AG04450 (cell line): Measurements from ENCODE around the gene CDV3. TPM values are rescaled to one million over a fixed set of nuclear protein-coding genes. Genes with fewer than 3 reads are reported as not detected.

ENCODE experiments used
- CTCF ChIA-PET: fragments of 300-600, 350-600 bp; formaldehyde crosslinking; extraction: SDS; loops from one replicate; lab custom pipeline; 2022; ENCODE audit warnings: antibody characterized with exemption, inconsistent platforms; lab: Charles Lee
- POLR2A ChIA-PET: fragments of 350-600 bp; formaldehyde crosslinking; extraction: SDS; loops from one replicate; lab custom pipeline; 2021; ENCODE audit warnings: antibody characterized with exemption, inconsistent platforms; lab: Yijun Ruan, JAX
- DNase-seq: peaks from one replicate; pipeline ENCODE4 v3.0.0-alpha.2; 2011; ENCODE audit warnings: low read depth, low spot score
- H3K27ac ChIP-seq: one replicate; pipeline ENCODE4 v1.5.1; 2012; ENCODE audit warnings: low read depth, low read length, control low read depth
- H3K27me3 ChIP-seq: one replicate; pipeline ENCODE4 v1.6.0; 2012; ENCODE audit warnings: low read length; ENCODE audit not compliant: control insufficient read depth, insufficient read depth
- H3K4me3 ChIP-seq: 2 replicates; pipeline ENCODE4 v1.5.1; 2011; ENCODE audit warnings: mild to moderate bottlenecking, low read depth, low read length, control low read depth
- H3K9me3 ChIP-seq: 2 replicates; pipeline ENCODE4 v1.5.1; 2012; ENCODE audit warnings: low read length; ENCODE audit not compliant: control insufficient read depth, insufficient read depth
- polyA plus RNA-seq: library from polyadenylated mRNA; depleted of rRNA; stranded (reverse); fragments of >200 nt; gene quantifications from 2 replicates; pipeline ENCODE4 v1.2.3, GENCODE V29; 2011; rRNA removed
- small RNA-seq: library from RNA; depleted of rRNA; stranded (forward); fragments of <200 nt; gene quantifications from one replicate; pipeline ENCODE3, GENCODE V24; 2012; ENCODE audit warnings: low read depth; ENCODE audit not compliant: insufficient read length
- TF ChIP-seq, protein P1 (sequence below): IDR thresholded peaks from 2 replicates; pipeline ENCODE4 v1.5.1; 2011; ENCODE audit warnings: low read depth, low read length, control low read depth, inconsistent platforms

Gene CDV3
- polyA plus RNA-seq, 1 experiment, result 164 TPM

DNA sequence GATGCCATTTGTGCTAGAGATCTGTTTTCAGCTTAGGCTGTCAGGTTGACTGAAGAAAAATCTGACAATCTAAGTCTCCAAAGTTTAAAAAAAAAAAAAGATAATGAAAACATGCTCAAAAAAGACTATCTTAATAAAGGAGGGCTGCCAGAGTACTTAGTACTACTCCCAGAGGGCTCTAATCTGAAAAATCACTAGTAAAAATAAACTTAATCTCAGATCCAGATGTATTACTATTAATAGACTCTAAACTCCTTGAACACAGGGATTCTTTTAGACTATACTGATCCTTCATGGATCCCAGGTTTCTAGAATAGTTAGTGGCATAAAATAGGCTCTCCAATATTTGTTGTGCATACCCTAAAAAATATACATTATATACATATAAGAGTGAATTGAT lies 54.3 kb downstream of the CDV3 start:
- Histone ChIP-seq H3K9me3 (no peaks in the 10 kb centered on the region; the same call in 1 of the 2 replicates), H3K27ac (no peak overlapping the region), H3K4me3 (no peak overlapping the region), H3K27me3 (no peaks in the 10 kb centered on the region)
- ChIA-PET POLR2A (no interaction called here), CTCF (interaction anchor here (1.4 kb wide), 1 partner anchor 49 kb away, joined by 6 read pairs; no protein-coding TSS in a partner anchor)
- no peak for DNase-seq
- TF ChIP-seq, protein P1, sequence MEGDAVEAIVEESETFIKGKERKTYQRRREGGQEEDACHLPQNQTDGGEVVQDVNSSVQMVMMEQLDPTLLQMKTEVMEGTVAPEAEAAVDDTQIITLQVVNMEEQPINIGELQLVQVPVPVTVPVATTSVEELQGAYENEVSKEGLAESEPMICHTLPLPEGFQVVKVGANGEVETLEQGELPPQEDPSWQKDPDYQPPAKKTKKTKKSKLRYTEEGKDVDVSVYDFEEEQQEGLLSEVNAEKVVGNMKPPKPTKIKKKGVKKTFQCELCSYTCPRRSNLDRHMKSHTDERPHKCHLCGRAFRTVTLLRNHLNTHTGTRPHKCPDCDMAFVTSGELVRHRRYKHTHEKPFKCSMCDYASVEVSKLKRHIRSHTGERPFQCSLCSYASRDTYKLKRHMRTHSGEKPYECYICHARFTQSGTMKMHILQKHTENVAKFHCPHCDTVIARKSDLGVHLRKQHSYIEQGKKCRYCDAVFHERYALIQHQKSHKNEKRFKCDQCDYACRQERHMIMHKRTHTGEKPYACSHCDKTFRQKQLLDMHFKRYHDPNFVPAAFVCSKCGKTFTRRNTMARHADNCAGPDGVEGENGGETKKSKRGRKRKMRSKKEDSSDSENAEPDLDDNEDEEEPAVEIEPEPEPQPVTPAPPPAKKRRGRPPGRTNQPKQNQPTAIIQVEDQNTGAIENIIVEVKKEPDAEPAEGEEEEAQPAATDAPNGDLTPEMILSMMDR, result no peak

DNA sequence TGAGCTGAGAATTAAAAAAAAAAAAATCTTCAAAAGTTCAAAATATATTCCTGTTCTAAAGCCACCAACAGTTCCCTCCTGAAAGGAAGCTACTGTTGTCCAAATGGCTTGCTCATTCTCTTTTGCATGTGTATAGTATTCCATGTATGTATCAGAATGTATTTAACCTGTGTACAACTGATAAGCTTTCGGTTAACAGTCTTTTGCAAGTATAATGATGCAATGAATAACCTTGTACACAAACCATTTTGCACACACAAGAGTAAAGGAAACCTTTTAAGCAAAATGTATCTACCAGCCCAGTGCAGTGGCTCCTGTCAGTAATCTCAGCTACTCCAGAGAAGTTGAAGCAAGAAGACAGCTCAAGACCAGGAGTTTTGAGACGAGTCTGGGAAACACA lies 55.7 kb downstream of the CDV3 start:
- CTCF ChIA-PET, result interaction anchor here (0.7 to 1.5 kb wide), 2 partner anchors 164 to 899 kb away, joined by 3 to 4 read pairs; no protein-coding TSS in a partner anchor
- Histone ChIP-seq H3K27me3 (no peaks in the 10 kb centered on the region), H3K4me3 (no peak overlapping the region), H3K27ac (no peak overlapping the region), H3K9me3 (no peaks in the 10 kb centered on the region; the same call in 1 of the 2 replicates)
- POLR2A ChIA-PET, result no interaction called here
- TF ChIP-seq, protein P1, result no peak
- DNase-seq, result no peak

DNA sequence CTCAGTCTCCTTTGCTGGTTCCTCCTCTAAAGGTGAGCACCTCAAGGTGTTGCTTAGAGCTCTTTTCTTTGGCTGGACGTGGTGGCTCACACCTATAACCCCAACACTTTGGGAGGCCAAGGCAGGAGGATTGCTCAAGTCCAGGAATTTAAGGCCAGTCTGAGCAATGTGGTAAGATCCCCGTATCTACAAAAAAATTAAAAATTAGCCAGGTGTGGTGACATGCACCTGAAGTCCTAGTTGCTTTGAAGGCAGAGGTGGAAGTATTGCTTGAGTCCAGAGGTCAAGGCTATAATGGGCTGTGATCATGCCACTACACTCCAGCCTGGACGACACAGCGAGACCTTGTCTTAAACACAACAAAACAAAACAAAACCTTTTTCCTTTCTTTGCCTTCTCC lies 60.0 kb downstream of the CDV3 start:
- TF ChIP-seq, protein P1, result no peak
- ChIA-PET CTCF (no interaction called here), POLR2A (no interaction called here)
- H3K9me3 ChIP-seq, result no peaks in the 10 kb centered on the region
- H3K4me3 ChIP-seq, result no peak overlapping the region
- no peaks in the 10 kb centered on the region for H3K27me3 ChIP-seq
- H3K27ac ChIP-seq, result no peak overlapping the region
- DNase-seq, result no peak

Small RNA genes lying within 50 kb of the gene (small RNA-seq; reads per million reads assigned to genes)
- not detected for gene AC022296.2
- gene RF00438, result not detected

Other genes starting within 250 kb of the CDV3 start
- gene BFSP2, start 173.6 kb upstream of the CDV3 start, polyA plus RNA-seq, result not detected in 2 replicates
- gene TOPBP1, start 88.3 kb downstream of the CDV3 start, polyA plus RNA-seq, result 17.6 and 25.9 TPM in 2 replicates
- 0.07 and 0.15 TPM in 2 replicates for gene TF, start 172.7 kb downstream of the CDV3 start, polyA plus RNA-seq
- 41.8 and 61.6 TPM in 2 replicates for gene SRPRB, start 232.1 kb downstream of the CDV3 start, polyA plus RNA-seq